PFSK-1 (cell line): ENCODE results near the gene ARHGAP42.

ENCODE experiments used
- FOXP2 ChIP-seq: optimal IDR thresholded peaks from 2 replicates; pipeline ENCODE3; 2011; ENCODE audit warnings: borderline replicate concordance, control low read depth, inconsistent platforms; ENCODE audit not compliant: insufficient read depth; ENCODE audit errors: extremely low read length, extremely low read depth
- REST ChIP-seq, 2 experiments: IDR thresholded peaks; 2 replicates each; pipeline versions ENCODE4 v1.6.1 to v1.8.0; 2011 to 2012; ENCODE audit warnings: low read depth in 2 of 2, low read length in 2 of 2, control low read depth in 1 of 2, inconsistent platforms in 1 of 2, mild to moderate bottlenecking in 1 of 2, moderate library complexity in 1 of 2; ENCODE audit not compliant: insufficient read depth in 1 of 2
- TAF1 ChIP-seq: IDR thresholded peaks from 2 replicates; pipeline ENCODE4 v1.6.1; 2012; ENCODE audit warnings: low read length, control low read depth, borderline replicate concordance; ENCODE audit not compliant: insufficient read depth

- no peak for TF ChIP-seq FOXP2
- TF ChIP-seq TAF1 = no peak
- TF ChIP-seq REST (IDR thresholded peaks at IDR 0.05; ENCODE audit: insufficient read depth in 1 of 2, low read depth in 2 of 2, low read length in 2 of 2) = no peak
Observed at GRCh38 chr11:100816823-100817222, 129.7 kb downstream of the ARHGAP42 start.
